Prostate gland (tissue), 2 donors: ENCODE results near the gene PSRC1.

Source experiments
- POLR2A ChIP-seq: fragments of 450-650 bp; IDR thresholded peaks from one replicate; pipeline ENCODE4 v1.6.1; 2016; ENCODE audit warnings: antibody characterized with exemption, mild to moderate bottlenecking
- POLR2AphosphoS5 ChIP-seq: sonication (generic); formaldehyde crosslinking; IDR thresholded peaks from one replicate; pipeline ENCODE4 v1.6.1; 2017; ENCODE audit warnings: antibody characterized with exemption
- TF ChIP-seq, protein P1 (sequence below), 4 experiments: fragments of 200-600 bp in 2 of 4; fragments of 450-650 bp in 2 of 4; sonication (generic) in 2 of 4; IDR thresholded peaks; 1 replicate in 3 of 4; 2 replicates in 1 of 4; pipeline ENCODE4 v1.5.1; 2016 to 2019; ENCODE audit warnings: antibody characterized with exemption in 4 of 4, mild to moderate bottlenecking in 2 of 4, moderate library complexity in 2 of 4

DNA sequence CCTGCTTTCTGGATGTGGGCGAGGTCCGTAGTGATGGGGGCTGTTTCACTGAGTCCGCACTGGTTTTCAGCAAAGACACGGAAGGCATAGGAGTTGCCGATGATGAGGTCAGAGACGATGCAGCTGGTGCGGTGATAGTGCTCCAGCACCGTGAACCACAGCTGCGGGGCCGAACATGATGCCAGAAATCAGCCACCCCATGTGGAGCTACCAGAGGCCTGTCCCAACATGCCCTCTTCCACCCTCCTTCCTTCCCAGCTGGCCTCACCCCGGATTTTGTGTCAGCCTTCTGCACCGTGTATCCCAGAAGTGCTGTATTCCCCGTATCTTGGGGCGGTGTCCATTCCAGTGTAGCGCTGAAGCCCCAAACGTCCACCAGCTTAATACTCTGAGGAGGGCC, 13.8 kb upstream of the PSRC1 start:
- TF ChIP-seq, protein P1, sequence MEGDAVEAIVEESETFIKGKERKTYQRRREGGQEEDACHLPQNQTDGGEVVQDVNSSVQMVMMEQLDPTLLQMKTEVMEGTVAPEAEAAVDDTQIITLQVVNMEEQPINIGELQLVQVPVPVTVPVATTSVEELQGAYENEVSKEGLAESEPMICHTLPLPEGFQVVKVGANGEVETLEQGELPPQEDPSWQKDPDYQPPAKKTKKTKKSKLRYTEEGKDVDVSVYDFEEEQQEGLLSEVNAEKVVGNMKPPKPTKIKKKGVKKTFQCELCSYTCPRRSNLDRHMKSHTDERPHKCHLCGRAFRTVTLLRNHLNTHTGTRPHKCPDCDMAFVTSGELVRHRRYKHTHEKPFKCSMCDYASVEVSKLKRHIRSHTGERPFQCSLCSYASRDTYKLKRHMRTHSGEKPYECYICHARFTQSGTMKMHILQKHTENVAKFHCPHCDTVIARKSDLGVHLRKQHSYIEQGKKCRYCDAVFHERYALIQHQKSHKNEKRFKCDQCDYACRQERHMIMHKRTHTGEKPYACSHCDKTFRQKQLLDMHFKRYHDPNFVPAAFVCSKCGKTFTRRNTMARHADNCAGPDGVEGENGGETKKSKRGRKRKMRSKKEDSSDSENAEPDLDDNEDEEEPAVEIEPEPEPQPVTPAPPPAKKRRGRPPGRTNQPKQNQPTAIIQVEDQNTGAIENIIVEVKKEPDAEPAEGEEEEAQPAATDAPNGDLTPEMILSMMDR (IDR thresholded peaks at IDR 0.05) = no peak
- TF ChIP-seq POLR2A (no peak), POLR2AphosphoS5 (no peak)
